CD4-positive, alpha-beta T cell treated with Interleukin-15 for 4 hours (primary cell): Measurements from ENCODE around the gene GRXCR1.

Experiments used
- DNase-seq: peaks from one replicate; pipeline ENCODE4 v3.0.0-alpha.2; 2020; ENCODE audit warnings: low spot score

GRXCR1 gene

GRCh38 chr4:42928582-42928981 lies 36.1 kb downstream of the GRXCR1 start:
- no peak for DNase-seq

- DNase-seq: no peak
Measured at GRCh38 chr4:42942216-42942615, 49.7 kb downstream of the GRXCR1 start.

DNA sequence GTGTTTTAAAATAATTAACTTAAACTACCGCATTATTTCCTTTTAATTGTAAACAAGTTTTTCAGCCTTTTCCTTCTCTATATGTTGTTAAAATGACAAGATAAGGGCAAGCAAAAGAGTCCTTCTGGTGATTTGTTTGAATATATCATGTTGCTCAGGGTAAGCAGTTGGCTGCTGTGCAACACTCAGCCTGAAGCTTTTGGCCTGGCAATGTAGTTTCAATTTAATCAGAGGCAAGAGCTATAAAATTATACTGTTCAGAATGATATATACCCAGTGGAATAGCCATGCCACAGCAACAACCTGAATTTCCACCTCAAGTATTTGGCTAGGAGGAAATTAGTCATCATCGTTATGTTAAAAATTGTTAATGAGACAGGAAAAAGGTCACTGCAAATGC lies 53.4 kb downstream of the GRXCR1 start:
- no peak for DNase-seq

- no peak for DNase-seq
Measured at GRCh38 chr4:42953321-42953720, 60.8 kb downstream of the GRXCR1 start.

DNA sequence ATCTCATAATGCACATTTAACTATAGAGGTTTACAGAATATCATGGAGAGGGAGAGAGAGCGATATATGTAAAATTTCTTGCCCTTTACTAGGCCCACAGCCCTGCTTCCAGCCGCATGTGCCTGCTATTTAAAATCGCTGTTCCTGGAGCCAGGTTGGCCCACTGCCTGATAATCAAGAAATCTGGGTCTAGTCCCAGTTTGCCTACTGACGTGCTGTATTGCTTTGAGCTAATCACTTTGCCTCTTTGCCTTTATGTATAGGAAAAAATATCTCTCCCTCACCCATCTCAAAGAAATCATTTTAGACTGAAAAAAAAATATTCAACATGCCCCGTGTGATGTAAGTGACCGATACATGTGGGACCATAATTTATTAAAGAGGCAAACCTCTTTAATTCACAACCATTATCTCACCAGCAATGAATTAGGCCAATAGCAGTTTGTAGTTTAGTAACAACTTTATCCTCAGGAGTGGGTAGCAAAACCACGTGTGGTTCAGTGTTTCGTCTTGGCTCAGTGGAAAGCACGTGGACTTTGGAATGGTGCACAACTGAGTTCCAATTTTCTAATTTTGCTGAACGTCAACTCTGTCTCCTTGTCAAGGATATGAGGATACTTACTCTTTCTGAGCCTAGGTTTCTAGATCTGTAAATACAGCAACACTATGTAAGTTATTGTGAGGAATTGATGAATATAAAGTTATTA lies 62.6 kb downstream of the GRXCR1 start:
- no peak for DNase-seq

DNA sequence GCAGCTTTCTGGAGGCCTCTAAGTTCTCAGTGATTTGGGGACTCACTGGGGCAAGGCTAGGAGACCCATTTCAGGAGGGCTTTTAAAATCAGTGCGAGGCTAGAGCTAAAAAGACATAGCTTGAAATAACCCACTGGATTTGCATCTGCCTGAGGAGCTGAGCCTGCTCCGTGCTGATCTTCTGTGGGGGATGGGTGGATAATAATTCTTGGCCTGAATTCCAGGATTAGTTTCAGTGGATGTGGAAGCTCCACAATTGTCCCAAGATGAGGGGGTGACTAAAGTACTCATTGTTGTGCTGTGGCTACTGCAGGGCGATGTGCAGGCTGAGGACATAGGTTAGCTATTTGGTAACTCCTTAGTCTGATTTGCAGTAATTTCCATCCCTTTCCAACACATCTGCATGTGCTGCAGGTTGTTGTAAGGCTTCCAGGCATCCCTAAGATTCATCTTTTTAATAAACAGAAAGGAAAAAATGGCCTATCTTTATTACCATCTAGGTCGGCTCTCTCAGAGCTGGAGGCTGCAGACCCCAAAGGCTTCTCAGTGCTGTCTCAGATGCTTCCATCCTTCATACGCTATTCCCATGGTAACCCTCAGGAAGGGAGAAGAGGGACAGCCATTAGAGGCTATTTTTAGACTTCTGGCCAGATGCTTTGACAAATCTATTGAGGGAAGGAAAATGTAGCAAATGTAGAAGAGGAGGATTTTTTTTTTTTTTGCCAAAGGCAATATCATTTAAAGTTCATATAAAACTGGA lies 63.4 kb downstream of the GRXCR1 start:
- DNase-seq: no peak

- DNase-seq: no peak
Measured at GRCh38 chr4:42965326-42965725, 72.8 kb downstream of the GRXCR1 start.

DNA sequence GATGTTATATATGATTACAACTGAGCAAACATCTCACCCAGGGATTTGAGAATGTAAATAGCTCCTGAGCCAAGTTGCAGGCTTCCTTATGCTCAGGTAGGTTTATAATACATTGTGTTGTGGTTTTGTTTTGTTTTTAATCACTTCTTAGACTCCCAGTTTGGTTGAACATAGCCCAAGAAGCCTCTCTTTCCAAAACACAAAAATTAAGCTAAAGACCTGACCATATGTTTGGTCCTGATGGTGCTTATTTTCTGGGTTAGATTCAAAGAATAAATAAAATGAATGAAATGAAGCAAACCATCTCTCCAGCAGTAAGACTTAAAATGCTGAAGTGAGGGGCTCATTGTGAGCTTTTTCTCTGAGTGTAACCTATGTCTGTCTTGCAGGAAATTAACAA lies 93.5 kb downstream of the GRXCR1 start:
- no peak for DNase-seq

- DNase-seq: no peak
Measured at GRCh38 chr4:42995343-42995944, 102.9 kb downstream of the GRXCR1 start.

GRCh38 chr4:43008793-43009192 lies 116.3 kb downstream of the GRXCR1 start:
- DNase-seq: no peak

DNA sequence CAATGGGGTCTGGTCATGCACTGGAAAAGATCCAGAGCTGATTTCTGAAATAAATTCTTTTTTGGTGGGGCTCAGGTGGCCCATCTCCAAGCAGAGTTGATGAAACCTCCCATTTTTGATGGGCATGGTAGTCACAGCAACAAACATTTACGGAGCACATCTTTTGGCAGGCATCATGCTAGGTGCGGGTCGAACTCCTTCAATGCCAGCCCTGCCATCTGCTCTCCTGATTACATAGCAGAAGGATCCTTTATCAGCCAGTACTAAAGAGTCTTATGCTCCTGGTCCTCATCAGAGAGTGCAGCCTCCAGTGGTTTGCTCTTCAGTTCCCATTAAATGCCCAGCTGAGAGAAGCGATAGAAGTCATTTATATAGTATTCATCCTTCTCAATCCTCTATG lies 121.7 kb downstream of the GRXCR1 start:
- no peak for DNase-seq

DNA sequence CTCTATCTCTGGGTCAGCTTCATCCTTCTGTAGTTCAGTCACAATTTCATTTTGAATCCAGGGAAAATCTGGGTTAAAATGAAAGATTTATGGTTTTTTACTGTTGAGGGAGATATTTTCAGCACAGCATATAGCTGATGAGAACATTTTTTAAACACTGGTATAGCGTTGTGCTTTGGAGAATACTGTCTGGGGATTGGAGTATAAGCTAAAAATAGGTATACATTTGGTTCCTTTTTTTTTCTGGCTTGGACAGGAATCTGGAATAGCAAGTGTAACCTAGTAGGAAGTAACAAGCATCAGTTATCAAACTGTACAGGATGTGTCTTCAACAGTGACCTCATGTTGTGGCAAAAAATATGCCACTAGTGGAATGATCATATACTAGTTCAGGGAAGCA lies 149.1 kb downstream of the GRXCR1 start:
- no peak for DNase-seq

DNA sequence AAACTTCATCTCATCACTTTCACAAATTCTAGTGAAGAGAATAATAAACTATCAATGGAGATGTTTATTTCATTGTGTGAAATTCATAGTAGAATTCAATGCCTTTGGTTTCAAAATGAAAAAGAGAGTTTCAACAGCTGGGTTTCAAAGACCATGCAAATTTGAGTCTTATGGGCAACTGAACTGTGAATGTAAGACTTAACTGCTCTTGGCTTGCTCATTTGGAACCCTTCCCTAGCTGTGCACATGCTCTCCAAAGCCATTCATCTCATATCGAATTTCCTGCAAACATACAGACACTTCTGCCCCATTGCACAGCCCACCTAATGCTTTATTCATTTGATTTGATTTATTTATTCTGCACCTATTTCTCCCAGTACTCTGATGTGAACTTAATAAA lies 154.5 kb downstream of the GRXCR1 start:
- no peak for DNase-seq

DNA sequence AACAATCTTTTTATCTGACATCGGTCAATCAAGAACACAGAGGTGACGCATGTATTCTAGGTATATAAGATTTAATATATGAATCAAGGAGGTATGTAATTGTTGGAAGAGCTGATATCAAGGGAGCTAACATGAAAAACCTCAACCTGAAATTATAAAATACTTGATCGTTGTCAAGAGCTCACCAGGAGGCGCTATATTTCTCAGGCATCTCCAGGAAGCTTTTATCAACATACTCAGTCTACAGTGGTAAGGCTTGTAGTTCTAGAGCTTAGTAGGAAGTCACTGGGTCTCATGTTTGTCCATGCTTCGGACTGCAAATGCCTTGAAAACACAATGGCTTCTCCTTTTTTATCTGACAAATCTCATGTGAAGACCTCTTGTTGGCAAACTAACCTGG lies 156.1 kb downstream of the GRXCR1 start:
- DNase-seq: no peak

GRCh38 chr4:43049326-43049725 lies 156.8 kb downstream of the GRXCR1 start:
- no peak for DNase-seq

DNA sequence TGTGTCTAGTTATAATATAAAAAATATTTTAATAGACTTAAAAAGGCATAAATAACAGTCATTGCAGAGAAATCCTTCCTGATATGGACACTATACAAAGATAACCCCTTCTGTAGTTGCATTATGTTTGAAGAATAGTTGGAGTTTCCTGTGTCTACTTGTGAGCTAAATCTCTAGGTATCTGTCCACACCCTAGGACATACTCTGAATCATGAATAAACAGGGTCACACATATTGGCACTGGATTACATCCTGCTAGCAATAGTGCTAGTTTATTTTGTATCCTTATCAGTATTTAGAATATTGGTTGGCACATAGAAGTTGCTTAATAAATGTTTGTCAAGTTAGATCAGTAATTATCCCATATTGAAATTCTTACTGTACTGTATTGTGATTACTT lies 173.9 kb downstream of the GRXCR1 start:
- DNase-seq: no peak

- DNase-seq: no peak
Measured at GRCh38 chr4:43071069-43071468, 178.6 kb downstream of the GRXCR1 start.
